ENCODE data around the gene CHD9.

GRCh38 chr16:53305743-53306142, 251.0 kb downstream of the CHD9 start:
- TF ChIP-seq, protein P1, sequence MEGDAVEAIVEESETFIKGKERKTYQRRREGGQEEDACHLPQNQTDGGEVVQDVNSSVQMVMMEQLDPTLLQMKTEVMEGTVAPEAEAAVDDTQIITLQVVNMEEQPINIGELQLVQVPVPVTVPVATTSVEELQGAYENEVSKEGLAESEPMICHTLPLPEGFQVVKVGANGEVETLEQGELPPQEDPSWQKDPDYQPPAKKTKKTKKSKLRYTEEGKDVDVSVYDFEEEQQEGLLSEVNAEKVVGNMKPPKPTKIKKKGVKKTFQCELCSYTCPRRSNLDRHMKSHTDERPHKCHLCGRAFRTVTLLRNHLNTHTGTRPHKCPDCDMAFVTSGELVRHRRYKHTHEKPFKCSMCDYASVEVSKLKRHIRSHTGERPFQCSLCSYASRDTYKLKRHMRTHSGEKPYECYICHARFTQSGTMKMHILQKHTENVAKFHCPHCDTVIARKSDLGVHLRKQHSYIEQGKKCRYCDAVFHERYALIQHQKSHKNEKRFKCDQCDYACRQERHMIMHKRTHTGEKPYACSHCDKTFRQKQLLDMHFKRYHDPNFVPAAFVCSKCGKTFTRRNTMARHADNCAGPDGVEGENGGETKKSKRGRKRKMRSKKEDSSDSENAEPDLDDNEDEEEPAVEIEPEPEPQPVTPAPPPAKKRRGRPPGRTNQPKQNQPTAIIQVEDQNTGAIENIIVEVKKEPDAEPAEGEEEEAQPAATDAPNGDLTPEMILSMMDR (IDR thresholded peaks at IDR 0.05): no peak
- TF ChIP-seq POLR2A (IDR thresholded peaks at IDR 0.05): no peak

All from thyroid gland (tissue), 4 donors.